GM18499 (cell line): Measurements from ENCODE around the gene NXPH4.

Experiments used
- ATAC-seq: cut with Tn5 transposase; IDR thresholded peaks from one replicate; pipeline ENCODE4 v1.9.1; 2021; ENCODE audit warnings: moderate number of reproducible peaks; ENCODE audit not compliant: insufficient read depth, unreplicated experiment

NXPH4 gene

DNA sequence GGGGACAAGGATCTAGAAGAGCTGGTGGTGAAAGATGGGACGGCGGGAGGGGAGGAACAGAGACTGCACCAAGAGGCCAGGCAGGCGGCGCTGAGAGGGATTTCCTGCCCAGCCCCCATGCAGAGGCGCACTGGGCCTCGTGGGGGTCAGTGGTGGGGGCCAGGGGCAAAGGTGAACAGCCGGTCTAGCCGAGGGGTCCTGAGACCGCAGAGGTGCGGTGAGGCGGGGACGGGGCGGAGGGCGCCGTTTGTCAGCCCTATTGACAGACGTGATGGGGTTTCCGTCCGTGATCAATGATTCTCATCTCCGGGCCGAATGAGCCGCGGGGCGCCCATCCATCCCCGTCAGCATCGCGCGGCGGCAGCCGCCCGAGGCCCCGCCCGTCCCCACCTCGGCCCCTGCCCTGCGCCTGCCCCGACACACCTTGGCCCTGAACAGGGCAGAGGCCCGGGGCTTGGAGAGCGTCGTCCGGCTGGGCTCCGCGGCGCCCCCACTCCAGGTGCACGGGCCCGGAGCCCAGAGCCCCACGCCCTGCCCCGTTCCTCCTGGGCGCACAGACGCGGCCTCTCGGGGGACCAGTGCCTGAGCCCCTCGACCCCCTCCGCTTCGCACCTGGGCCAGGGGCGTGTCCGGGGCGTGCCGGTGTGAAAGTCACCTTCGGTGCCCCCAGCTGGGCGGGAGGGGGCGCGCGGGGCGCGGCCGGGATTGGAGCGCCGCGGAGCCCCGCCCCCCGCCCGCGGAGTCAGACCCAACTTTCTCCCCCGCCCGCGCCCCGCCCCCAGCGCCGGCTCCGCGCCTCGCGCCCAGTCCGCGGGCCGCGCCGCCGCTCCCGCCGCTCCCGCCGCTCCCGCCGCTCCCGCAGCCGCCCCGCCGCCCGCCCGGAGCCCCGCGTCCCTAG, at the start of gene NXPH4:
NXPH4 (plus strand) TSS at position 781 of the 898 bp plus-strand sequence. CDS start 176 bp downstream, outside the sequence.
- ATAC-seq = no peak

DNA sequence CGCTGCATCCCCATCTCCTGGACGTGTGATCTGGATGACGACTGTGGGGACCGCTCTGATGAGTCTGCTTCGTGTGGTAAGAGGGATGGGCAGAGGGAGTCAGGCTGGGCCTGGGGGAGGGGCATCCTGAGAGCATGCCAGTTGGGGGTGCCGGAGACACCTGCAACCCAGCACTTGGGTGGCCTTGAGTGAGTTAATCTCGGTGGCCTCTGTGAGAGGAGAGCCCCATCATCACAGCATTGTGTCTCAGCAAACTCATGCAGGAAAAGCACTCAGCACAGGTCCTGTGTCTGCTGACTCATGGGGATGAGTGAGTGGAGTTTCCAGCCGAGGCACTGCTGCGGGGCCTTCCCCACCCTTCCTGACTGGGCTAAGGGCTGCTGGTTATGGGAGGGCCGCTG, 49.6 kb upstream of the NXPH4 start:
- no peak for ATAC-seq

- ATAC-seq = no peak
Observed at GRCh38 chr12:57168058-57168457, 48.5 kb upstream of the NXPH4 start.

- ATAC-seq = no peak
Observed at GRCh38 chr12:57169046-57169795, 47.4 kb upstream of the NXPH4 start.

- ATAC-seq = no peak
Observed at GRCh38 chr12:57169969-57170368, 46.6 kb upstream of the NXPH4 start.

GRCh38 chr12:57170408-57170807, 46.2 kb upstream of the NXPH4 start:
- ATAC-seq = no peak

DNA sequence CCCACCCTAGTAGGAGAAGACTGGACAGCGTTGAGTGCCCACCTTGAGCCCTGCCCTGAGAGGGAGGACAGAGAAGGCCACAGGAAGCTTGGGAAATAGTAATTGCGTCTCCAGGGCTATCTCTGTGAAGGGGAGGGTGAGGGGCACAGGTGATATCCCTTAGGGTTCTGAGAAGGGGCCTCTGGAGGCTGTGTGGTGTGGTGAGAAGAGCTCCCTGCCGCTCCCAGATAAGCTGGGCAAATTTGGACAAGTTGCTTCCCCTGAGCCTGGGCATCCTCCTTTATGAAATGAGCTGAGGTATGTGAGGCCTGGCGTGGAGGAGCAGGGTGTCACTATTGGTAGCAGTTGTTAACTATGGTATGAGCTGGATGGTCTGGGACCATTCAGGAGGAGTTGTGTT, 45.7 kb upstream of the NXPH4 start:
- ATAC-seq = no peak

DNA sequence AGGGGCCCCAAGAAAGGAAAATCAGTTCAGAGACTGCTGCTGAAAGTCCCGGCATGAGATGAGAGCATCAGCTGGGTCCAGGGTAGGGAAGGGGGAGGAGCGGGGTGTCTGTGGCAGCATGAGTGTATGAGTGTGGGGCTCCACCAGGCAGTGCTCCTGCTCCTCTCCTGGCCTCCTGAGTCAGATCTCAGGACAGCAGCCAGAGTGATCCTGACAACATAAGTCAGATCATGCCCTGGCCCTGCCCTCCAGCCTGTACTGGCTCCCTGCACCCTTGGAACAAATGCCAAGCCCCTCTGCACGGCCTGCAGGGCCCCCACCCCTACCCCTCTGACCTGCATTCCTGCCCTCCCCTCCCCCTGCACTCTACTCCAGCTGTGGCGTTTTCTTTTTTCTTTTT, 44.9 kb upstream of the NXPH4 start:
- no peak for ATAC-seq

GRCh38 chr12:57173089-57173488, 43.5 kb upstream of the NXPH4 start:
- ATAC-seq = no peak

DNA sequence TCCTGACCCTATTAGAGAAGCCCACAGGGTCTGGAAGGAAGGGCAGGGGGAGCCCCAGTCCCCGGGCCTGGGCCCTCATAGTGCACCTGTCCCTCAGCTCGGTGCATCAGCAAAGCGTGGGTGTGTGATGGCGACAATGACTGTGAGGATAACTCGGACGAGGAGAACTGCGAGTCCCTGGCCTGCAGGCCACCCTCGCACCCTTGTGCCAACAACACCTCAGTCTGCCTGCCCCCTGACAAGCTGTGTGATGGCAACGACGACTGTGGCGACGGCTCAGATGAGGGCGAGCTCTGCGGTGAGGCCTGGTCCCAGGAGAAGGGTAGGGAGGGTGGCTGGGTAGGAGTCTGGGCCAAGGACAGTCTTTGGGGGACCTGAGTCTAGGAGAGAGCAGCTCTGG, 42.9 kb upstream of the NXPH4 start:
- no peak for ATAC-seq

- no peak for ATAC-seq
Observed at GRCh38 chr12:57175428-57176138, 41.0 kb upstream of the NXPH4 start.

GRCh38 chr12:57176139-57176477, 40.5 kb upstream of the NXPH4 start:
- no peak for ATAC-seq

DNA sequence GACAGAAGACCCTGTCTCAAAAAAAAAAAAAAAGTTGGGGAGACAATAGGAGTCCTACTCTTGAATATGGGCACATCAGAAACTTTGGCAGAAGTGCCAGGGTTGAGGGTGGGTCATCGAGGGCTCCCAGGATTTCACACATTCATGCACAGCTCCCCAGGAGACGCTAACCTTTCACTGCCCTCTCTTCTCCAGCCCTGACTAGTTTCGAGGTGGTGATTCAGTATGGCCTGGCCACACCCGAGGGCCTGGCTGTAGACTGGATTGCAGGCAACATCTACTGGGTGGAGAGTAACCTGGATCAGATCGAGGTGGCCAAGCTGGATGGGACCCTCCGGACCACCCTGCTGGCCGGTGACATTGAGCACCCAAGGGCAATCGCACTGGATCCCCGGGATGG, 39.7 kb upstream of the NXPH4 start:
- ATAC-seq = no peak

DNA sequence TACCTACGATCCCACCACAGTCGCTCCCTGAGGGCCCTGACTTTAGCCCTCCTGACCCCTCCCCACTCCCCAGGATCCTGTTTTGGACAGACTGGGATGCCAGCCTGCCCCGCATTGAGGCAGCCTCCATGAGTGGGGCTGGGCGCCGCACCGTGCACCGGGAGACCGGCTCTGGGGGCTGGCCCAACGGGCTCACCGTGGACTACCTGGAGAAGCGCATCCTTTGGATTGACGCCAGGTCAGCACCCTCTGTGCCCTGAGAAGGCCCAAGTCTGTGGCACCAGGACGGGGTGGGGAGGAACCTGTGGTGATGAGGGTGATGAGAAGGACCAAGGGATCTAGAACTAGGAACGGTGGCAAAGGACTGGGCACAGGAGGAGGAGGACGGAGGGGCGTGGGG, 39.2 kb upstream of the NXPH4 start:
- no peak for ATAC-seq

GRCh38 chr12:57178213-57178612, 38.4 kb upstream of the NXPH4 start:
- no peak for ATAC-seq

DNA sequence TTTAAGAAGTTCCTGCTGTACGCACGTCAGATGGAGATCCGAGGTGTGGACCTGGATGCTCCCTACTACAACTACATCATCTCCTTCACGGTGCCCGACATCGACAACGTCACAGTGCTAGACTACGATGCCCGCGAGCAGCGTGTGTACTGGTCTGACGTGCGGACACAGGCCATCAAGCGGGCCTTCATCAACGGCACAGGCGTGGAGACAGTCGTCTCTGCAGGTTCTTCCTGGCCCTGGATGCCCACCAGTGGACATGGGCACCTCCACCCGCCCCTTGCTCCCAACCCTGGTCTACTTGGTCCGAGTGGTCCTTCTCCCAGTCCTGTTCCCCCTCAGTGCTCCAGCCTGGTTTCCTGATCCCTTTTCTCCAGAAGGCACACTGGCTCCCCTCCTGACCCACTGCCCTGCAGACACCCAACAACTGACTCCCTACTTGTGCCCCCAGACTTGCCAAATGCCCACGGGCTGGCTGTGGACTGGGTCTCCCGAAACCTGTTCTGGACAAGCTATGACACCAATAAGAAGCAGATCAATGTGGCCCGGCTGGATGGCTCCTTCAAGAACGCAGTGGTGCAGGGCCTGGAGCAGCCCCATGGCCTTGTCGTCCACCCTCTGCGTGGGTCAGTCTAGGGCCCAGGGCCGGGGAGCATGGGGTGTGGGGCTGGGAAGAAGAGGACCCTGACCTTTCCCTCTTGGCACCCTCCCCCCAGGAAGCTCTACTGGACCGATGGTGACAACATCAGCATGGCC, 37.1 kb upstream of the NXPH4 start:
- no peak for ATAC-seq

DNA sequence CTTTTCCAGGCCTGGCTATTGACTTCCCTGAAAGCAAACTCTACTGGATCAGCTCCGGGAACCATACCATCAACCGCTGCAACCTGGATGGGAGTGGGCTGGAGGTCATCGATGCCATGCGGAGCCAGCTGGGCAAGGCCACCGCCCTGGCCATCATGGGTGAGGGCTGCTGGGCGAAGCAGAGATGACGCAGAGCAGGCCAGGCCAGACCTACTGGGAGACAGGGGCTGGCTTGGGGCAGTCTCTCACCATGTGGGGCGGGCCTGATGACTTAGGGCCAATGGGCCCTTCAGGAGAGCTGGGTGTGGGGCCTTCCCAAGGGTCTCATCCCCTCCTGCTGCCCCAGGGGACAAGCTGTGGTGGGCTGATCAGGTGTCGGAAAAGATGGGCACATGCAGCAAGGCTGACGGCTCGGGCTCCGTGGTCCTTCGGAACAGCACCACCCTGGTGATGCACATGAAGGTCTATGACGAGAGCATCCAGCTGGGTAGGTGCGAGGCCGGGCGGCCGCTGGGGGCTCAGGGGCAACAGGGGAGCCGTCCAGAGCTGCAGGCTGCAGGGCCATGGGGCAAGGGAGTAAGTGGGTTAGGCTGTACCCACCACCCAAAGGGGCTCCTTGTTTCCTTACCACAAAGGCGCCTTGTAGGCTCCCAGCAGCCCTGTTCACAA, 36.1 kb upstream of the NXPH4 start:
- ATAC-seq = no peak

DNA sequence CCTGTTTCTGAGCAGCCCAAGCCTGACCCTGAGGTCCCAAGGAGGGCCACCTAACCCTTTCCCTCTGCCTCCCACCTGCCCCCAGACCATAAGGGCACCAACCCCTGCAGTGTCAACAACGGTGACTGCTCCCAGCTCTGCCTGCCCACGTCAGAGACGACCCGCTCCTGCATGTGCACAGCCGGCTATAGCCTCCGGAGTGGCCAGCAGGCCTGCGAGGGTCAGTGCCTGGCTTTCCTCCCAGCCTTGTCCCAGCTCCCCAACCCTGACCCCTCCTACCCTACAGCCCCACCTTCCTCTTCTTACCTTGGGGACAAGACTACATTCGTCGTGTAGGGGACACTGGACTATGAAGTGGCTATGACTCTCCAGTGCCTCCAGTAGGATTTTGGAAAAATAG, 35.5 kb upstream of the NXPH4 start:
- ATAC-seq = no peak

GRCh38 chr12:57181561-57182155, 34.9 kb upstream of the NXPH4 start:
- ATAC-seq = no peak
